Mammary epithelial cell (primary cell): ENCODE measurements around the gene SURF2.

Experiments used
- CTCF ChIP-seq, 2 donors: IDR thresholded peaks in 1 of 2; conservative IDR thresholded peaks in 1 of 2; 2 replicates each; pipeline ENCODE4 v1.5.1; 2011 to 2012; ENCODE audit warnings: inconsistent platforms in 2 of 2, low read length in 2 of 2, mild to moderate bottlenecking in 2 of 2, control low read depth in 1 of 2, low read depth in 1 of 2; ENCODE audit not compliant: insufficient read depth in 1 of 2; ENCODE audit errors: extremely low read depth in 1 of 2
- EZH2 ChIP-seq: IDR thresholded peaks from 2 replicates; pipeline ENCODE4 v1.6.1; 2012; ENCODE audit warnings: low read length, inconsistent platforms, borderline replicate concordance

GRCh38 chr9:133369933-133370332 lies 13.6 kb downstream of the SURF2 start:
- TF ChIP-seq CTCF (conservative IDR thresholded peaks at IDR 0.05 in 1 of 2, IDR thresholded peaks at IDR 0.05 in 1 of 2; ENCODE audit: extremely low read depth in 1 of 2, insufficient read depth in 1 of 2, low read depth in 1 of 2, low read length in 2 of 2) (no peak), EZH2 (no peak)
